Neural cell (in vitro differentiated cells): Measurements from ENCODE around the gene SUN5. TPM values are rescaled to one million over a fixed set of nuclear protein-coding genes. Genes with fewer than 3 reads are reported as not detected.

ENCODE experiments used
- H2AFZ ChIP-seq: fragments of 200-600, 300-800 bp; sonication (generic), shearing (Covaris generic); 2 replicates; pipeline ENCODE4 v1.6.0; 2014; ENCODE audit warnings: low read depth, mild to moderate bottlenecking, antibody characterized with exemption, low read length, moderate library complexity
- H3F3A ChIP-seq: fragments of 200-600 bp; shearing (Covaris generic); 2 replicates; pipeline ENCODE4 v1.6.1; 2016; ENCODE audit warnings: mild to moderate bottlenecking, moderate library complexity, mixed read lengths, antibody characterized with exemption, low read length; ENCODE audit not compliant: insufficient read depth, poor library complexity, severe bottlenecking
- H3K27ac ChIP-seq: fragments of 200-600, 300-800 bp; sonication (generic), shearing (Covaris generic); 2 replicates; pipeline ENCODE4 v1.5.1; 2014; ENCODE audit warnings: mild to moderate bottlenecking, low read length, moderate library complexity
- H3K27me3 ChIP-seq: fragments of 300-800, 200-600 bp; sonication (generic), shearing (Covaris generic); 2 replicates; pipeline ENCODE4 v1.6.0; 2014; ENCODE audit warnings: mild to moderate bottlenecking, low read depth, low read length, moderate library complexity; ENCODE audit not compliant: insufficient read depth
- H3K36me3 ChIP-seq: fragments of 300-800, 200-600 bp; sonication (generic), shearing (Covaris generic); 2 replicates; pipeline ENCODE4 v1.5.1; 2014; ENCODE audit warnings: mild to moderate bottlenecking, antibody characterized with exemption, low read length, moderate library complexity; ENCODE audit not compliant: insufficient read depth
- H3K4me2 ChIP-seq: fragments of 300-800, 200-600 bp; sonication (generic), shearing (Covaris generic); 2 replicates; pipeline ENCODE4 v1.6.0; 2014; ENCODE audit warnings: mild to moderate bottlenecking, low read length
- H3K4me3 ChIP-seq: fragments of 300-800, 200-600 bp; sonication (generic), shearing (Covaris generic); 2 replicates; pipeline ENCODE4 v1.5.1; 2014; ENCODE audit warnings: mild to moderate bottlenecking, low read length, moderate library complexity
- H3K79me2 ChIP-seq: fragments of 200-600 bp; shearing (Covaris generic); replicated peaks from 2 replicates; pipeline ENCODE4 v1.6.0; 2014; ENCODE audit warnings: mild to moderate bottlenecking, low read length, moderate library complexity; ENCODE audit not compliant: insufficient read depth
- H3K9ac ChIP-seq: fragments of 300-800, 200-600 bp; sonication (generic), shearing (Covaris generic); 2 replicates; pipeline ENCODE4 v1.6.1; 2016; ENCODE audit warnings: mild to moderate bottlenecking, low read length, mixed read lengths
- H3K9me2 ChIP-seq: fragments of 200-600 bp; shearing (Covaris generic); 2 replicates; pipeline ENCODE4 v1.6.1; 2016; ENCODE audit warnings: mild to moderate bottlenecking, low read length, mixed read lengths; ENCODE audit not compliant: insufficient read depth
- H3K9me3 ChIP-seq: fragments of 200-600, 300-800 bp; sonication (generic), shearing (Covaris generic); 2 replicates; pipeline ENCODE4 v1.6.1; 2016; ENCODE audit warnings: mild to moderate bottlenecking, mixed run types, low read length, moderate library complexity, mixed read lengths
- H4K20me1 ChIP-seq: fragments of 200-600 bp; shearing (Covaris generic); 2 replicates; pipeline ENCODE4 v1.6.1; 2016; ENCODE audit warnings: mild to moderate bottlenecking, mixed run types; ENCODE audit not compliant: insufficient read depth
- EP300 ChIP-seq: fragments of 450-650 bp; conservative IDR thresholded peaks from 2 replicates; pipeline ENCODE4 v1.6.1; 2014; ENCODE audit warnings: antibody characterized with exemption, mild to moderate bottlenecking, moderate library complexity; ENCODE audit not compliant: poor library complexity, severe bottlenecking
- EZH2 ChIP-seq: fragments of 200-600, 300-800 bp; shearing (Covaris generic), sonication (generic); IDR thresholded peaks from 2 replicates; pipeline ENCODE4 v1.6.1; 2014; ENCODE audit warnings: antibody characterized with exemption, low read length, borderline replicate concordance, mild to moderate bottlenecking; ENCODE audit not compliant: insufficient read depth, poor library complexity, severe bottlenecking
- MXI1 ChIP-seq: fragments of 450-650 bp; conservative IDR thresholded peaks from 2 replicates; pipeline ENCODE4 v1.6.1; 2014; ENCODE audit warnings: antibody characterized with exemption, mild to moderate bottlenecking; ENCODE audit not compliant: poor library complexity, severe bottlenecking
- POLR2AphosphoS5 ChIP-seq: IDR thresholded peaks from 2 replicates; pipeline ENCODE4 v1.6.1; 2012
- RAD21 ChIP-seq: fragments of 450-650 bp; conservative IDR thresholded peaks from 2 replicates; pipeline ENCODE4 v1.6.1; 2014; ENCODE audit warnings: antibody characterized with exemption, mild to moderate bottlenecking, moderate library complexity
- REST ChIP-seq: IDR thresholded peaks from 2 replicates; pipeline ENCODE4 v1.6.1; 2012; ENCODE audit warnings: borderline replicate concordance
- SMC3 ChIP-seq: fragments of 450-650 bp; conservative IDR thresholded peaks from 2 replicates; pipeline ENCODE4 v1.6.1; 2014; ENCODE audit warnings: antibody characterized with exemption, mild to moderate bottlenecking, moderate library complexity; ENCODE audit not compliant: poor library complexity
- TAF1 ChIP-seq: IDR thresholded peaks from 2 replicates; pipeline ENCODE4 v1.6.1; 2012; ENCODE audit warnings: low read depth
- polyA plus RNA-seq: library from polyadenylated mRNA; depleted of rRNA; stranded (reverse); fragments of >200 nt; gene quantifications from 2 replicates; pipeline ENCODE4 v1.2.3, GENCODE V29; 2014
- TF ChIP-seq, protein P1 (sequence below): fragments of 450-650 bp; IDR thresholded peaks from 2 replicates; pipeline ENCODE4 v1.5.1; 2014; ENCODE audit warnings: antibody characterized with exemption, mild to moderate bottlenecking, moderate library complexity; ENCODE audit not compliant: poor library complexity, severe bottlenecking

The SUN5 gene
- polyA plus RNA-seq, 1 donor from 2014 or later: not detected

DNA sequence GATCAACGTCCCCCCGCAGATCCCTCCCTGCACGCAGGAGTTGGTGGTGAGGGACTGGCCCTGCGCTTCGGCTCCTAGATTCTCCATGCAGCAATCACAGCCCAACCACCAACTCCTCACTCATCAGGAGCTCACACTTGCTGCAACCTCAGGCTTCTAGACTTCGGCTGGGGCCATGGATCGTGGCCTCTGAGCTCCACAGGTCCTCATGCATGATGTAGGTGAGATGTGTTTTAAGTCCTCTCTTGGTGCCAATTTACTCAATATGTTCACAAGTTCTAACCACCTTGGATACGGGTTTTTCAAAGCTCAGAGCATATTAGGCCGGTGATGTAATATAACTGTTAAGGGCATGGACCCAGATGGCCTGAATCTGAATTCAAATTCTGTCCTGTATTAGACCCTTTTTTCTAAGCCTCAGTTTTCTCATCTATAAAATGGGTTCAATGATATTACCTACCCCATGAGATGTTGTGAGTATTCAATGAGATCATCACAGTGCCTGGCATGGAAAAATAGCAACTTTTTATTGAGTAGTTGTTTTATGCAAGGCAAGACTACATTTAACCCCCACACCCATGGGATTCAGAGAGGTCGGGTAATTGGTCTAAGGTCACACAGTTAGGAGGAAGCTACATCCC, 31.0 kb downstream of the SUN5 start:
- H3K36me3 ChIP-seq: no peaks in the 10 kb centered on the region
- no peaks in the 10 kb centered on the region for H3F3A ChIP-seq
- H3K4me3 ChIP-seq: no peak overlapping the region
- H3K9me2 ChIP-seq: no peaks in the 10 kb centered on the region
- H3K4me2 ChIP-seq: no peak overlapping the region
- H3K79me2 ChIP-seq: no peaks in the 10 kb centered on the region
- TF ChIP-seq POLR2AphosphoS5 (no peak), TAF1 (no peak), RAD21 (no peak), REST (no peak), EZH2 (no peak), SMC3 (no peak), EP300 (no peak), MXI1 (no peak)
- TF ChIP-seq, protein P1, sequence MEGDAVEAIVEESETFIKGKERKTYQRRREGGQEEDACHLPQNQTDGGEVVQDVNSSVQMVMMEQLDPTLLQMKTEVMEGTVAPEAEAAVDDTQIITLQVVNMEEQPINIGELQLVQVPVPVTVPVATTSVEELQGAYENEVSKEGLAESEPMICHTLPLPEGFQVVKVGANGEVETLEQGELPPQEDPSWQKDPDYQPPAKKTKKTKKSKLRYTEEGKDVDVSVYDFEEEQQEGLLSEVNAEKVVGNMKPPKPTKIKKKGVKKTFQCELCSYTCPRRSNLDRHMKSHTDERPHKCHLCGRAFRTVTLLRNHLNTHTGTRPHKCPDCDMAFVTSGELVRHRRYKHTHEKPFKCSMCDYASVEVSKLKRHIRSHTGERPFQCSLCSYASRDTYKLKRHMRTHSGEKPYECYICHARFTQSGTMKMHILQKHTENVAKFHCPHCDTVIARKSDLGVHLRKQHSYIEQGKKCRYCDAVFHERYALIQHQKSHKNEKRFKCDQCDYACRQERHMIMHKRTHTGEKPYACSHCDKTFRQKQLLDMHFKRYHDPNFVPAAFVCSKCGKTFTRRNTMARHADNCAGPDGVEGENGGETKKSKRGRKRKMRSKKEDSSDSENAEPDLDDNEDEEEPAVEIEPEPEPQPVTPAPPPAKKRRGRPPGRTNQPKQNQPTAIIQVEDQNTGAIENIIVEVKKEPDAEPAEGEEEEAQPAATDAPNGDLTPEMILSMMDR: no peak
- H3K27me3 ChIP-seq: no peaks in the 10 kb centered on the region
- H3K9ac ChIP-seq: no peak overlapping the region
- H4K20me1 ChIP-seq: no peaks in the 10 kb centered on the region
- no peaks in the 10 kb centered on the region for H3K9me3 ChIP-seq
- no peak overlapping the region for H2AFZ ChIP-seq
- no peak overlapping the region for H3K27ac ChIP-seq

DNA sequence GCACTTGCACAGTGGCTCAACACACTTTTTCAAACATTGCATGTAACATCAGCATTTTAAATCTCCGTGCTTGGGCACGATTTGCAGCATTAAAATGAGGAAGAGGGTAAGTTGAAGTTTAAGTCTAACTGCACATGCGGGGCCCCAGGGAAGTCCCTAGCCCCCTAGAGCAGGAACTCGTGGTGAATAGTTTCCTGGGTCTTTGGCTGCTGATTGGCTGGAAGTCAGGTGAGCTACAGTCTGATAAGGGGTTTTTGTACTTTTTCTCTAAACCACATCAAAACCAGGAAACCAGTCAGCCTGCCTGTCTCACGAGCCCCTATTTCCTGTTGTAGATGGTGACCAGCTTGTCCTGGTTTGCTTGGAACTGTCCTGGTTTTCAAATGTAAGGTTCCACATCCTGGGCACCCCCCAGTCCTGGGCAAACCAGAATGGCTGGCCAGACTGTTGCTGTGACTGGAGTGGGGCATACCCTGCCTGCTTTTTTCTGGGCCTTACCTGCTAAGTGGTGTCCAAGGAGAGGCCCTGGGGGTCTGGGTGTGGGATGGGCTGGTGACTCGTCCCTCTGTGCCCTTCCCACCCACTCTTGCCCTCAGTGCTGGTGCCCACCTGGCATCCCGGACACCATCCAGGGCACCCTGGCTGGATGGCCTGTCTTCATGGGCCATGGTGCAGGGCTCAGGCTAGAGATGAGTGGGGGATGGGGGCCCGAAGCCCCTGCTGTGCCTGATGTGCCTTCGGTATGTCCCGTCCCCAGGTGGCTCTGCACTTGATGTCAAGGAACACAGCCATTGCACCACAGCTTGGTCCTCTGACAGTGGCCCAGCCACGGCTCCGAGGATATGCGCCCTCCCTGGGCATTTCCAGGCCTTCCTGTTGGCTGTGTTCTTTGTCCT, 31.8 kb downstream of the SUN5 start:
- H3K9me2 ChIP-seq: no peaks in the 10 kb centered on the region
- H3K36me3 ChIP-seq: no peaks in the 10 kb centered on the region
- no peak overlapping the region for H3K4me2 ChIP-seq
- H3F3A ChIP-seq: no peaks in the 10 kb centered on the region
- H4K20me1 ChIP-seq: no peaks in the 10 kb centered on the region
- no peak for TF ChIP-seq SMC3
- TF ChIP-seq POLR2AphosphoS5: no peak
- TF ChIP-seq EP300: no peak
- TF ChIP-seq MXI1: no peak
- TF ChIP-seq REST: no peak
- H3K4me3 ChIP-seq: no peak overlapping the region
- H3K79me2 ChIP-seq: no peaks in the 10 kb centered on the region
- no peaks in the 10 kb centered on the region for H3K27me3 ChIP-seq
- no peaks in the 10 kb centered on the region for H3K9me3 ChIP-seq
- H3K27ac ChIP-seq: no peak overlapping the region
- no peak overlapping the region for H3K9ac ChIP-seq
- H2AFZ ChIP-seq: no peak overlapping the region
